NCI-H1694 (cell line): ENCODE data around the gene HOXA5.

Experiments used
- DNase-seq: peaks from one replicate; lab custom pipeline; 2025; lab: John Stamatoyannopoulos, UW

Gene HOXA5

DNA sequence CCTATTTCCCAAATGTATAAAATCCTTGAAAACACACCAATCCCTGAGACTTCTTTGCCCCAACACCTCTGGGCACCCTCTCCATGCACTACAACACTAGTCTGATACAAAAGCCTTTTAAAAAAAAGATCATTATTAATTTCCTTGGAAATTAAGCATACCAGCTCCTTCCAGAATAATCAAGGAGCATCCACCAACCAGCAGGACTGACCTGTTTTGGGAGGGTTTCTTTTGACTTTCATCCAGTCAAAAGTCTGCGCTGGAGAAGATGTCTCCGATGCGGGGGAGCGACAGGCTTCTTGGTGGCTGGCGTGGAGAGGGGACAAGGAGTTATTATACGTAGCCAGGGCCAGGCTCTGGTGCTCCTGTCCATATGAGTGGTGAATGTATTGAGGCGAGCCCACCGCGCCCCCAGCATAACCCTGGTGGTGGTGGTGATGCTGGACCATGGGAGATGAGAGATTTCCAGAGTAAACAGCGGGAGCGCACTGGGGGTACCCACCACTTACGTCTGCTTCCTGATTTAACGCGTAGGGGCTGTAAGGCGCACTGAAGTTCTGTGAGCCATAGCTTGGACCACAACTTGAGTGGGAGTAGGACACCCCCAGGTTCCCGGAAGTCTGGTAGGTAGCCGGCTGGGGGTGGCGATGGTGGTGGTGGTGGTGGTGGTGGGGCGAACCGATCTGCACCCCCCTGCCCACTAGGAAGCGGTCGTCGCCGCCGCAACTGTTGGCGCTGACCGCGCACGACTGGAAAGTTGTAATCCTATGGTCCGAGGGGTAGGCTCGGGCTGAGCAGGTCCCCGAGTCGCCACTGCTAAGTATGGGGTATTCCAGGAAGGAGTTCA is 48.2 kb downstream of the HOXA5 start:
- no peak for DNase-seq

DNA sequence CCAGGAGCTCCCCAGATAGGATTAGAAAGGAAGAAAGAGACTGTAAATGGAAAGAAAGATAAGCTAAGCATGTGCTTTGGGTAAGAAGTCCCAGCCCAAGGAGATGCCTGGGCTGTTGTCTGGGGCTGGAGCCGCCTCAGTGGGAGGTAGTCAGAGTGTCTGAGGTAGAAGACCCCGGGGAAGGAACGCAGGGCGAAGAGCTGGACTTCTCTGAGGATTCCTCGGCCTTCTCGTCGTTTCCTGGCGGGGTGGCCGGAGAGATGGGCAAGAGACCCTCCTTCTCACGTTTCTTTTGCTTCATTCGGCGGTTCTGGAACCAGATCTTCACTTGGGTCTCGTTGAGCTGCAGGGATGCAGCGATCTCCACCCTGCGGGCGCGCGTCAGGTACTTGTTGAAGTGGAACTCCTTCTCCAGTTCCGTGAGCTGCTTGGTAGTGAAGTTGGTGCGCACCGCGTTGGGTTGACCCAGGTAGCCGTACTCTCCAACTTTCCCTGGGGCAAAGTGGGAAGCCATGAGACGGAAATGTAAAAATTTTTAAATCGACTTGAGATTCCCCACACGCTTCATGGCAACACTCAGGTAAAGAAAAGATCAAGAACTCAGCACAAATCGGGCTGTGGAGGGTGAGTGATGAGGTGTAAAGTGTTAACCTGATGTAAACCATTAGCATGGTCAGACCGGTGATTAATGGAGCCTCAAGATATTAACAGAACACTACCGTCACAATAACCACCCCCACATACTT is 49.0 kb downstream of the HOXA5 start:
- no peak for DNase-seq

- no peak for DNase-seq
Measured at GRCh38 chr7:27093184-27093895, 50.1 kb downstream of the HOXA5 start.

DNA sequence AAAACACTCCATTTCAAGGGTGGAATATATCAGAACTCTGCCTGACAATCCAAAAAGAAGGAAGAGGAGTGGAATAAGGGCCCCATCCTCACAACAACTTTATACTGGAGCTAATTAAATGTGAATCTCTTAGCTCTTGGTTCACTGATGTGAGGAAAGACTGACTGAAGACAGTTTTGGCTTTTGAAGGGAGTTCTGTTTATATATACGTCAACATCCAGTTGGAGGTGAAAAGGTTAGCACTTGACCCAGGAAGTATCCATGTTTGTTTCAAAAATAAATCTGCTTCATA is 50.7 kb downstream of the HOXA5 start:
- DNase-seq: no peak

GRCh38 chr7:27091941-27092818 is 51.3 kb downstream of the HOXA5 start:
- DNase-seq: no peak

- DNase-seq: no peak
Measured at GRCh38 chr7:27091105-27091504, 52.4 kb downstream of the HOXA5 start.
